Activated CD4-positive, alpha-beta memory T cell treated with anti-CD3 and anti-CD28 coated beads for 36 hours (primary cell): ENCODE measurements around the gene RAET1E. TPM values are rescaled to one million over a fixed set of nuclear protein-coding genes. Genes with fewer than 3 reads are reported as not detected.
"Not testable (repeated sequence)": the region's sequence is repeated elsewhere in the genome, so short reads cannot be mapped to it uniquely, and the experiment has no call there.

Source experiments
- CTCF ChIA-PET: fragments of 350-600 bp; sonication (Branson Sonifier 250); formaldehyde crosslinking; loops from one replicate; lab custom pipeline; 2021; ENCODE audit warnings: antibody characterized with exemption, inconsistent platforms; lab: Charles Lee
- POLR2A ChIA-PET: fragments of 350-600 bp; sonication (Branson Sonifier 250); formaldehyde crosslinking; loops from one replicate; lab custom pipeline; 2021; ENCODE audit warnings: antibody characterized with exemption; lab: Charles Lee
- DNase-seq: peaks from one replicate; pipeline ENCODE4 v3.0.0-alpha.2; 2020
- H3K27ac Mint-ChIP-seq: one replicate; pipeline ENCODE4 v1.8.0; 2021; ENCODE audit warnings: mixed read lengths
- H3K27me3 Mint-ChIP-seq: one replicate; pipeline ENCODE4 v1.8.0; 2021; ENCODE audit warnings: mixed read lengths
- H3K36me3 Mint-ChIP-seq: one replicate; pipeline ENCODE4 v1.8.0; 2021; ENCODE audit warnings: mixed read lengths
- H3K4me1 Mint-ChIP-seq: one replicate; pipeline ENCODE4 v1.8.0; 2021; ENCODE audit warnings: low read depth, mixed read lengths
- H3K4me3 Mint-ChIP-seq: one replicate; pipeline ENCODE4 v1.8.0; 2021; ENCODE audit warnings: mild to moderate bottlenecking, mixed read lengths
- H3K9me3 Mint-ChIP-seq: one replicate; pipeline ENCODE4 v1.8.0; 2021; ENCODE audit warnings: mixed read lengths
- intact Hi-C: fragments of 100-400 bp; cut with micrococcal nuclease; formaldehyde crosslinking; loops from one replicate; pipeline ENCODE4 v1.15.1; 2023
- total RNA-seq, 2 experiments: library from RNA; stranded (reverse); gene quantifications; one replicate each; pipeline ENCODE4 v1.2.3, GENCODE V29; 2021

Gene RAET1E
- total RNA-seq, 2 experiments from 2014 or later, result not detected

GRCh38 chr6:149855040-149855654, 42.8 kb downstream of the RAET1E start:
- Mint-ChIP-seq H3K27ac (no peak overlapping the region), H3K4me1 (peaks cover 16% of the 10 kb centered on the region), H3K36me3 (peaks cover 1% of the 10 kb centered on the region), H3K9me3 (no peaks in the 10 kb centered on the region), H3K4me3 (no peak overlapping the region), H3K27me3 (no peaks in the 10 kb centered on the region)
- intact Hi-C loops, result no loop called here
- POLR2A ChIA-PET, result no interaction called here
- no peak for DNase-seq
- CTCF ChIA-PET, result interaction anchor here (1.4 kb wide), 1 partner anchor 20 kb away, joined by 5 read pairs; no protein-coding TSS in a partner anchor

GRCh38 chr6:149854532-149854931, 43.4 kb downstream of the RAET1E start:
- POLR2A ChIA-PET, result no interaction called here
- no peaks in the 10 kb centered on the region for H3K9me3 Mint-ChIP-seq
- no peak for DNase-seq
- CTCF ChIA-PET, result interaction anchor here (1.0 to 1.4 kb wide), 2 partner anchors 11 to 19 kb away, joined by 3 to 5 read pairs; no protein-coding TSS in a partner anchor
- H3K4me3 Mint-ChIP-seq, result no peak overlapping the region
- H3K36me3 Mint-ChIP-seq, result peaks cover 1% of the 10 kb centered on the region
- peaks cover 16% of the 10 kb centered on the region for H3K4me1 Mint-ChIP-seq
- H3K27ac Mint-ChIP-seq, result no peak overlapping the region
- H3K27me3 Mint-ChIP-seq, result no peaks in the 10 kb centered on the region
- intact Hi-C loops, result no loop called here

GRCh38 chr6:149854017-149854416, 43.9 kb downstream of the RAET1E start:
- H3K36me3 Mint-ChIP-seq, POLR2A ChIA-PET, H3K4me3 Mint-ChIP-seq, intact Hi-C loops, H3K27ac Mint-ChIP-seq, H3K27me3 Mint-ChIP-seq, DNase-seq, H3K9me3 Mint-ChIP-seq: not testable (repeated sequence)
- CTCF ChIA-PET, result interaction anchor here (1.0 to 1.4 kb wide), 2 partner anchors 12 to 19 kb away, joined by 3 to 5 read pairs; no protein-coding TSS in a partner anchor
- H3K4me1 Mint-ChIP-seq, result peaks cover 16% of the 10 kb centered on the region

DNA sequence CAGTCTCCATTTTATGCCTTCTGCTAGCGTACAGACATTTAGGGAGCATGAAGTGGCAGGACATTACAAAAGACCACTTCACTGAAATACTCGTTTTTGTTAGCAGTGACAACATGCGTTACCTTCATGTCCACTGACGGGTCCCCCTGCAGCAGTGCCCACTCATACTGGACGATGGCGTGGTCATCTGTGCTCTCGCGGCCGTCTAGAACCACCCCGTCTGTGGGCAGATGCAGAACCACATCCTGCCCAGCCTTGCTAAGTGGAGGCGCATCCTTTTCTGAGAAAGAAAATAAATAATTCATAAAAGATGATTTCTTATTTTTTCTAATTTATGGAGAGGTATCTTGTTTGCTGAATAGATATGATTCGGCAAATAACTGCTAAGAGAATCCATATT, 45.0 kb downstream of the RAET1E start:
- intact Hi-C loops, result no loop called here
- Mint-ChIP-seq H3K27ac (no peak overlapping the region), H3K9me3 (no peaks in the 10 kb centered on the region), H3K4me1 (peaks cover 16% of the 10 kb centered on the region), H3K36me3 (peaks cover 1% of the 10 kb centered on the region), H3K27me3 (peaks cover 1% of the 10 kb centered on the region), H3K4me3 (no peak overlapping the region)
- POLR2A ChIA-PET, result no interaction called here
- CTCF ChIA-PET, result interaction anchor here (0.9 to 1.0 kb wide), 2 partner anchors 12 to 71 kb away, joined by 4 to 5 read pairs; partner anchors contain the start of gene LRP11
- DNase-seq, result peak; percentile 24

DNA sequence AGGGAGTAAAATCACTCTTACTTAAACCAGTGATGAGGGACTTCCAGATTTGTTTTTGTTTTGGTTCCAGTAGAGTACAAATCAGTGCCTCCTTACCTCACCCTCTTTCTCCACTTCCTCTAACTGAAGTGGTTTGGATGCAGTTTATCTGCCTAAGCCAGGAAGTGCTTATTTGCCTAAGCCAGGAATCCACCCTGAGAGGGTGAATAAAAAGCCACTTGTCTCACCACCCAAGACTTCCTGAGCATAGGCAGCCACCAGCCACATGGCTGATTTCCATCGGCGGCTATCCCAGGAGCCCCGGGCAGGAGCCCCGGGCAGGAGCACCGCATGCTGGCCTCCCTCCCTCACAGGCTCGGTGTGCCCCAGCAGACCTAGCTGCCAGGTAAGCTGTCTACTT, 45.7 kb downstream of the RAET1E start:
- intact Hi-C loops, result no loop called here
- ChIA-PET POLR2A (no interaction called here), CTCF (interaction anchor here (1.0 kb wide), 1 partner anchor 72 kb away, joined by 4 read pairs; no protein-coding TSS in a partner anchor)
- H3K27me3 Mint-ChIP-seq, result peaks cover 1% of the 10 kb centered on the region
- H3K36me3 Mint-ChIP-seq, result peaks cover 1% of the 10 kb centered on the region
- H3K4me3 Mint-ChIP-seq, result no peak overlapping the region
- H3K27ac Mint-ChIP-seq, result no peak overlapping the region
- H3K9me3 Mint-ChIP-seq, result no peaks in the 10 kb centered on the region
- DNase-seq, result no peak
- H3K4me1 Mint-ChIP-seq, result peaks cover 16% of the 10 kb centered on the region

- no peak overlapping the region for H3K4me3 Mint-ChIP-seq
Observed at GRCh38 chr6:149851461-149852110, 46.3 kb downstream of the RAET1E start.

GRCh38 chr6:149848343-149848742, 49.6 kb downstream of the RAET1E start:
- H3K4me1 Mint-ChIP-seq, result peaks cover 16% of the 10 kb centered on the region
- intact Hi-C loops, result loop anchor here (10.0 kb wide), 1 partner anchor 166 kb away; no protein-coding TSS in a partner anchor
- H3K9me3 Mint-ChIP-seq, POLR2A ChIA-PET, H3K27me3 Mint-ChIP-seq, H3K4me3 Mint-ChIP-seq, DNase-seq, H3K27ac Mint-ChIP-seq, H3K36me3 Mint-ChIP-seq: not testable (repeated sequence)
- CTCF ChIA-PET, result interaction anchor here (1.6 kb wide), 1 partner anchor 17 kb away, joined by 3 read pairs; no protein-coding TSS in a partner anchor

More at GRCh38 chr6:149851461-149852110, 46.3 kb downstream of the RAET1E start:
- intact Hi-C loops, result no loop called here
- Mint-ChIP-seq H3K4me1 (peaks cover 16% of the 10 kb centered on the region), H3K9me3 (no peaks in the 10 kb centered on the region), H3K36me3 (peaks cover 1% of the 10 kb centered on the region), H3K27ac (no peak overlapping the region), H3K27me3 (peaks cover 1% of the 10 kb centered on the region)
- ChIA-PET POLR2A (no interaction called here), CTCF (no interaction called here)
- DNase-seq, result no peak

Other genes with a start within 250 kb of the RAET1E start
- gene KATNA1, start 249.4 kb downstream of the RAET1E start, total RNA-seq, result 10 to 100 TPM; 22.3 to 22.8 TPM
- gene LATS1, start 180.0 kb downstream of the RAET1E start, total RNA-seq, result 10 to 100 TPM; 19.1 to 20.1 TPM
- 10 to 100 TPM; 64.3 to 69.8 TPM for gene NUP43, start 151.6 kb downstream of the RAET1E start, total RNA-seq
- gene PCMT1, start 148.4 kb downstream of the RAET1E start, total RNA-seq, result 10 to 100 TPM; 92.6 to 98.0 TPM
- 1 to 10 TPM; 6.7 to 7.2 TPM for gene LRP11, start 33.8 kb downstream of the RAET1E start, total RNA-seq
- not detected for gene RAET1G, start 25.0 kb upstream of the RAET1E start, total RNA-seq
- 1 to 10 TPM in 1 of 2 experiments, under 1 TPM in 1; 0.90 to 1.2 TPM for gene ULBP2, start 43.9 kb upstream of the RAET1E start, total RNA-seq
- 1 to 10 TPM; 1.8 to 2.2 TPM for gene ULBP1, start 65.8 kb upstream of the RAET1E start, total RNA-seq
- not detected for gene RAET1L, start 127.4 kb upstream of the RAET1E start, total RNA-seq
- gene ULBP3, start 171.0 kb upstream of the RAET1E start, total RNA-seq, result under 1 TPM in 1 of 2 experiments, not detected in 1; 0.61 TPM
- under 1 TPM; 0.21 to 0.36 TPM for gene PPP1R14C, start 244.9 kb upstream of the RAET1E start, total RNA-seq